ENCODE results near the gene FILIP1L.

Gene FILIP1L

DNA sequence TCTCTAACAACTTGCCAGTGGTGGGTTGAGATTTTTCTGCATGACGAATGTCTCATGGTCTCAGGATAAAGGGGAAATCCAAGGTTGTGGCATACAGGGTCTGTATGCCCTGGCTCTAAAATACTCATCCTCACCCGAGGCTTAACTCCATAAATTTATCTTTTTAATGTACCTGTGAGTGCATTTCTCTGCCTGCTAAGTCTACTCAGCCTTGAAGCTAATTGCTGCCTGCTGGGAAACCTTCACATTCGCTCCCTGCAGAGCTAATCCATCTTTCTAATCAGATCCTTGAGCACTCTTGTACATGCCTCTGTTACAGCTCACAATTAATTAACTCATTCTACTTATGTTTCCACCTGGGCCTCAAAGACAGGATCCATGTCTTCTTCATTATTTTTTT lies 202.9 kb downstream of the FILIP1L start:
- no peak for DNase-seq

DNA sequence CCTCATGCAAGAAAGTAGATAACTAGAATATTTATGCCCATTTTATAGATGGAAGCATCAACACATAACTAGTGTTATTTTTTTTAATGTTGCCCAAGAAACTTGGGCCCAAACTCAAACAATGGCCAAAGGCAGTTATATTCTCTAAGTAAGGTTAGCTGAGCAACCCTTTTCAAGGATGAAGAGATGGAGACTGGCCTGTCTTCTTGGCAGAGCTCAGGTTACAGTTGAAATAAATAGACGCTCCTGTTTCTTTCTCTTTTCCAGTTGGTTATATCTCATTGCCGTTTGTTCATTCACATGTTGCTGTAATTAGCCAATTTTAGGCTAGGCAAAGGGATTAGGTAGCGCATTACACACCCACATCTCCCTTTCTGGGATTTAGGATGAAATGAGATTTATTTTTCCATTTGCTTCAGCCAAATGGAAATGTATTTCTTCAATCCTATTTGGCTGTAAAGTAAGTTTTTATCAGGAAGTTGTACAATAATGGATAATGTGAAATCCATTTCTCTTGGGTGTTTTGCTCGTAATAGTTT lies 203.5 kb downstream of the FILIP1L start:
- no peak for DNase-seq

DNA sequence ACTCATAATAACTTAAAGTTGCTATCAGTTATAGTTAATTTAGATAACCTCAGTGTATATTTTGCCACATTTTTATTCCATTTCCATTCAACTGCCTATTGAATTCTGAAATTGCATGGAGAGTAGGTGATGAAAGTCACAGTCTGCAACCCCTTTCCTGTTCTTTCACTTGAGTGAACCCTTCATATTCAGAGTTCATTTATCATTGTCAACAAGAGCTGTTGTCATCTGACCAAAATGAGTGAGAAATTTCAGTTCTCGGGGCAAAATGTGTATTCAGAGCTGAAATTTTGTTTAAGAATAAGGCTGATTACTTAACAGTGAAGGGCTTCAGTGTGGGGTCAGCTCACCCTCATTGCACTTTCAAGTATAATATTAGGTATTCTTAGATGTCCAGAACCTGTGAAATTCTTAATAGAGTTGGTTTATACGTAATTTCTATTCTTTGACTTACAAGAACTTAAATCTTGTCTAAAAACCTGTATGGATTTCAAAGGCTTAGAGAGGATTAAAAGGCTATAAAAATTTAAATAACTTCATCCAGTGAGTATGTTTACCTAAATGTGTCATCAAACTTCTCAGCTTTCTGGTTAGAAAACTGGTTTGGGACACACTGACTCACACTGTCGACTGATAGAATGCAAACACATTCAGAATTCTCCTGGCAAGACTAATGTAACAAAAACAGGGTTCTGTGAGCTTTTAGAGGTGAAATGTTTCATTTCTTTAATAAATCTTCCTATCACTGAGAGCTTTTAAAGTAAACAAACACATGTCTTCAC lies 204.4 kb downstream of the FILIP1L start:
- no peak for DNase-seq

DNA sequence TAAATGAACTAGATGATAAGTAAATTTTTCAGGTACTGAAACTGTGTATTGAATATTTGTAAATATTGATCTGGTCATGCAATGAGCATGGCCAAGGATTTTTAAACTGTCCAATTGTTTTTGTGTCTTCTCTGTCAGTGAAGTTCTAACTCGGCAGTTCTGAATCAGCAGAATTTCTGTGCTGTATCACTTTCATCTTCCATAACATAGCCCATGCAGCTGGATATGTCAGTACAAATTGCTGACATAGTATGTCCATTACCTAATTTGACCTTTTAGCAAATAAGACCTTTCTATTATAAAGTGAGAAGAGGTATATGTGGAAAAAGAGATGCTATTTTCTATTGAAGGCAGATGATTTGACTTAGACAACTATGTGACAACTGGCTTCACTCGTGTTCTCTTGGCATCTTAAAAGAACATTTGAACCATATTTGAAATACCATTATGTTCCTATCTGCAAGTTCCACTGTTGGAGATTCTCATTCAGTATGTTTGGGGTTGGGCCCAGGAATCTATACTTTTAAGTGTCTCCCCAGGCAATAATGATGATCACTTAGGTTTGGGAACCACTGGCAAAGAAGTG lies 206.2 kb downstream of the FILIP1L start:
- DNase-seq: no peak

DNA sequence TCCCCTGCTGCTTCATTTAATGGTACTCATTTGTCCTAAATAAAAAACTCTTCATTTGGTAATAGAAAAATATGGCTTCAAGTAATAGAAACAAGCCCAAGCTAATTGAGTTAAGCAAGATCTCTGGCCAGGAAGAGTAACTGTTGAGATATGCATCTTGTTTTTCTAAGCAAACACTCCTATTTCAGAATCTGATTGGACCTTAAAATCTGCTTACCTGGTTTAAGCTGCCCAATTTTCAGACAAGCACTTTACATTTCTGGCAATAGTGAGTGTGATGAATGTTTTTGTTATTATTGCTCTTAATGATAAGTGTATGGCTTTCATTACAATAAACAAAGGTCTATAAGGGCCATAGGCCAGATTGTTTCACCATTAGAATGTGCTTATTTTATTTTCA lies 210.4 kb downstream of the FILIP1L start:
- DNase-seq: no peak

DNA sequence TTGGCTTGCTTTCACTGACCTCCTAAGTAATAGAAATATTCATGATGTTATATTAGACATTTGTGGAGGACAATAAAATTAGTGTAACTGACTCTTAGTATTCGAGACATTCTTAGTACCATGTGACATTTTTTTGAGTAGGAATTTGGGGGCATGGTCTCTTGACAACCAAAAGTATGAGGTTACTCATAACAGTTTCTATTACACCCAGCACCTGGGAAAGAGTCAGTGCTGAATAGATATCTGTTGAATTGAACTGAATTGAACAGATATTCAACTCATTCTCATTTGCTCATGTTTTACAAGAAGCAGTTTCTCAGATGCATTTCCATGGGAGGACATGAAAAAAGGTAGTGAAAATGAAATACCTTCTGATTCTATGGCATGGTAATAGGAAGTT lies 212.2 kb downstream of the FILIP1L start:
- no peak for DNase-seq

DNA sequence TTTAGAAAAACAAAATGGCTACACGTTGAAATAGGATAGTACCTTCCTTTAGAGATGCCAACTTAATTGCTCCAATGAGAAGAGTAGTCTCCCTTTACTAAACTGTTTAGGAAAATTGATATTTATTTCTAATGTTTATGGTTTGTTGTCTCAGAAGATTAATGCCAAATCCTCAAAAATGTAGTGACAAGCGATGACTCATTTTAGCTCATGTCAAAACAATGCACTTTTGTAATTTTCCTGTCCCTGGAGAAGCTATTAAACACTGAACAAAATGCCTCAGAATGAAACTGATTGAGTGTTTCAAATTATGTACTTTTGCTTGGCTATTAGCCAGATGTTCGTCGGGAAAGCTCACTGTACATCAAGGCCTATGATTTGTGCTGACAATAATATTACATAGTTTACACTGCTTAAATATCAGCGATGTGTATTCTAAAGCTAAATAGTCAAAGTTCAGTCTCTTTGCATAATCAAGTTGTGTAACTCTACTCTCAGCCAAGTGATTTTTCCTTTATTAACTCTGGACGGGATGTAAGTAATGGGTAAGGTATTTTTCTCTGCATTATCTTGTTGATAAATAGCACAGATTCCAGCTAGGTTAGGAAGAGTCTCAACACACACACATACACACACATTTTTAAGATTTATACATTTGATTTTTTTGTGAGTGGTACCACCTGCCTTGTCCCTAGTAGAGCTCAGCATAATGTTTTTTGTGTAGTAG lies 212.9 kb downstream of the FILIP1L start:
- DNase-seq: no peak

DNA sequence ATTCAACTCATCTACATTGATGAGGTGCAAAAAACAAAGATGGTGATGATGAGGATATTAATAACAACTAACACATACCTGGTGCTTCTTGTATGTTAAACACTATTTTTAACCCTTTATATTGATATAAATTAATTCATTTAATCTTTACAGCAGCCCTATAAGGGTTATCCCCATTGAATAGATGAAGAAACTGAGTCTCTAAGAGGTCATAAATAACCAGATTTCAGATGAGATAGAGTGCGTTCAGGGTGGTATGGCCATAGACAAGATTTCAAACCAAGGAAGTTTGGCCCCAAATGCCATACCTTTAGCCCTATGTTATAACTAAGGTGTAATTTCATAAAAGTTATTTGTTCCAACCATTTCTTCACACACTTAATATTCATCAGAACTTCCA lies 214.1 kb downstream of the FILIP1L start:
- DNase-seq: no peak

DNA sequence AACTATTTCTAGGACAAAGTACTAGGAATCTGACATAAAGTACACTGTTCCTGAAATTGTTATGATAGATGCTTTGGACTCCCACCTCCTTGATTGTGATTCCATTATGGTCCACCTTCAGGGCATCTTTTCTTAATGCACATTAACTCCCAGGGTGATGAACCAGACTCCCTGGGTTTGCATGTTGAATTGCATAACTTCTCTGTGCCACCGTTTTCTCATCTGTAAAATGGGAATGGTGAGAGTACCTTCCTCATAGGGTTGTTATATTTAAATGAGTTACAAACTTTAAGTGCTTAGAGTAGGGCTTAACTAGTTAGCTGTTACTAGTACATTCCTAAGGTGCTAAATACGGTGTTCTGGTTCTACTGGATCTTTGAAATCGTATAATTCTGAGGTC lies 214.7 kb downstream of the FILIP1L start:
- no peak for DNase-seq

DNA sequence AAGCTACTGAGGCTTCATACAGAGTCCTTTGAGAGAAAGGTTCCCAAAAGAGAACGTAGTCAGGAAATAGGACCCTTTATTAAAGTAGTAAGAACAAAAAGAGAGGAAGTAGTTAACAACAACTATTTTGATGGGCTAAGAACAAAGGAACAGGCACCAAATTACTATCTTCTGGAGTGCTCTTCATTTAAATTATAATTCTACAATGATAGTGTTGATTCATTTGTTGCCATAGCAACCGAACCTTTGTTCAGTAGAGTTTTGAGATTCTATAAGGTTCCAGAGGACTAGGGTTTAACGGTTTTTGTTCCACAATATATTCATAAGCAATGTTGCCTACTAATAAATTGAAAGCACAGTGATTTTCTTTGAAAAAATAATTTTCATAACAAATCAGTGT lies 217.8 kb downstream of the FILIP1L start:
- DNase-seq: no peak

DNA sequence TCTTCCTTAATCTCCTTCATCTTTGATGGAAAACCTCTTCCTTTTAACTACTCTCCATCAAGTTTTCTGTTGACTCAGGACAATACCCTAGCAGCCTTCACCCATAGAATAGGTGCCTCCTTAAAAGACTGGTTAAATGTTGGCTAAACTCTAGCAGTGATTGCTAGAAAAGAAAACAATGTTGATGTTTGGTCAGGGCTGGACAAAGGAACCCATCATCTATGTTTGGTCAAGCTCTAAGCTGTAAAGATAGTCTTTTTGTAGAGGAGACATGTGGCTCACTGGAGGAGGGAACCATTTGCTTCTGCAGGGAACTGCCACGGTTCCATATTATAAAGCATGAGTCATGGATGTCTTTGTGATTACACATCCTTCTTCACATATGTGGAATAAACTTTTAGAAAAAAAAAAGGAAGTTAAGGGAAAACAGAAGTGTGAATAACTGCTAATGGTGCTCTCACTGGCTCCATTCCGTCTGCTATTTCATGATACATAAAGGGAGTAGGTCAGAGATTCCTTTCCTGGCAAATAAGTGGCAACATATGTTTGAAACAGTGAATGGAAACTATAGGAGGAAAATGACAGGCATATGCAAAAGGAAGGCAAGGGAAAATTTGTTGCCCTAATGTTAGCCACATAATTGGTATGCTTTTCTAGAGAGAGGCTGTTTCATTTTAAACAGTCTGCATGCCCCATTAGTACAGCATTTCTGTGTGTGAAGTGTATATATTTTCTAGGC lies 218.4 kb downstream of the FILIP1L start:
- DNase-seq: no peak

DNA sequence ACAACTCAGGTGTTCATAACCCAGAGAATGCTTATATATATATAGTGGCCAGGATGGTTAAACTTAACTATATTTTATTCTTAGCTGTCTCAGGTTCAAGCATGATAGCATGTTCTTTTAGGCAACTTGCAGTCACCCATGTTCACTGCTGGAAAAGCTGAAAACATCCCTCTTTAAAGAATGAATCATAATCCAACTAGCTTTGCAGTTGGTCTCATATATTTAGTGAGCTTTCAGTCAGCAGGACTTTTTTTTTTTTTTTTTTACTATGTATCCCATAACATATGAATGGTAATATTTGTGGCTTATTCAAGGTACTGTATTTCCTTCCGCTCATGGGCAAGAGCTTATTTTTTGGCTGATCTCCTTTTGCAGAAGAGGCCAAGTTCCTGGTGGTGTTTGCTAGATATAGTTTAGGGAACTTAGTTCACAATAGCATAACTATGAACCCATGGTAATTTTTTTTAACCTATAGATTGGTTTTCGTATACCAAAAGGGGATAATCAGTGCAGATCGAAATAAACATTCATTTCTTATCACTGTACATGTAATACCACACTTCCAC lies 219.1 kb downstream of the FILIP1L start:
- DNase-seq: no peak

DNA sequence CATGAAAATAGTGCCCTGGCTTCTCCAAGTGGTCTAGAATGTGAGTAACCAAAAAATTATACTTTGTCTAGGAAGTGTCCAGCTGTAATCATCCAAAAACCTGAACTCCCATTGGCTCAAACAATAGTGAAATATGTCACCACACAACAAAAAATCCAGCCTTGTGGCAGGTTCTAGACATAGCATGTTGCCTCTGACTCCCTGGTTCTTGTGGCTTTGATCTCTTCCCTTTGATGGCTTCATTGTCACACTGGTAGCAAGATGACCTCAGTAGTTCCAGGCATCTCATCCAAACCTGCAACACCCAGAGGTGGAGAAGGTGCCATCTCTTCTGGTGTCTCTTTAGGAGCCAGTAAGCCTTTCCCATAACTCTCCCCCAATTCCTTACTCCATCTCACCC lies 222.0 kb downstream of the FILIP1L start:
- DNase-seq: no peak

DNA sequence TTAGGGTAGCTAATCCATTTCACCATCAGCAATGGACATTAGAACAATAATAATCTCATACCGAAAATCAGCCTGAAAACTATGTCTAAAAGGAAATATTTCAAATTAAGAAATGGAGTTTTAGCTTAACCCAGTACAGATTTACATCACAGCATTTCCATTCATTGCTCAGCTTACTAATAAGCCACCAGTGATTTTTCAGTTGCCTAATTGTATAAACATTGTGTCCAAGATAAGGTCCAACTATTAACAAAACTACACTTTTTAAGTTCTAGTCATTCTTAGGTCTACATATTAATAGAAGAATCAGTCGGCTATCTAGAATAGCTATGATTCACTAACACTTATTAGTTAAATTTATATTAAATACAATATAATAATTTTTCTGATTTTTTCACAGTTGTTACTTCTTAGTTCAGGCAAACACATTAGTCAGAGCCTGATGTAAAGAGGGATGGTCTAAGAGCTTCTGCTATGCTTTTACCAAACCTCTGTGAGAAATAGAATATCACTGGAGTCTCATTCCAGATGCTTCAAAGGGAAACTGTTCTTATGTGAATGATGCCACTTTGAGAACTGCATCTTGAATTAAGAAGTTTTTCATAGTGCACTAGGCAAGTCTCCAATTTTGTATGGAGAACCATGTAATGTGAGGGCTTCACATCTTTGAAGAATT lies 222.6 kb downstream of the FILIP1L start:
- no peak for DNase-seq

DNA sequence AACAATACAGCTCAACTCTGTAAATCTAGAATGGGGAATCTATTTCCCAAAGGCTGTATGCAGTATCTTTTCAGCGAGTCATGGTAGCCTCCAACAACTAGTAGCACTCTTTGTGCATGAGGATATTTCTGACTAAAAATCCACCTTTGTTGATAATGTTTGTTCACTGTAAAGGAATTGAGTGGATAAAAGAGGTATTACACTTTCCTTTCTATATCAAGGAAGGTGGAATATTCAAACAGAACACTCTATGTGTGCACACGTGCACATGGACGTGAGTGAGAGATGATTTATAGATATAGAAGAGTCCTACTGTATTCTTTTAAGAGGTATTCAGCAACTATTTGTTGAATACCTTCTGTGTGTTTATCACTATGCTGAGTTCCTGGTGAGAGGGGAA lies 228.4 kb downstream of the FILIP1L start:
- no peak for DNase-seq

DNA sequence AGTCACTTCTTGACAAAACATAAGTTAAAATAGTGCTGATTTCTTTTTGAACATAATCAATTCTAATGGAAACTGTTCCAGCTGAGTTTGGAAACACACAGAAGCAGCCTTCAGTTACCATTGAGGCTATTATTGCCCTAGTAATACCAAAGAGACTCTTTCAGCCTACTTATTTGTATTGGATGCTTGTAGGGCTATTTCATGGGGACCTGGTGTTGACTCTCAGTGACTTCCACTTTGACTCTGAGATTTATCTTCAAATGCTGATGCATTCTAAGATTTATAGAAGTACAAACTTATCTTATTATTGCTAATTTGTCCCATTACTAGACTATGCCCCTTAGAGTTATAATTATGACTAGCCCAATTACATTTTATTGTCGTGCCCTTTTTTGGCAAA lies 229.2 kb downstream of the FILIP1L start:
- DNase-seq: no peak

DNA sequence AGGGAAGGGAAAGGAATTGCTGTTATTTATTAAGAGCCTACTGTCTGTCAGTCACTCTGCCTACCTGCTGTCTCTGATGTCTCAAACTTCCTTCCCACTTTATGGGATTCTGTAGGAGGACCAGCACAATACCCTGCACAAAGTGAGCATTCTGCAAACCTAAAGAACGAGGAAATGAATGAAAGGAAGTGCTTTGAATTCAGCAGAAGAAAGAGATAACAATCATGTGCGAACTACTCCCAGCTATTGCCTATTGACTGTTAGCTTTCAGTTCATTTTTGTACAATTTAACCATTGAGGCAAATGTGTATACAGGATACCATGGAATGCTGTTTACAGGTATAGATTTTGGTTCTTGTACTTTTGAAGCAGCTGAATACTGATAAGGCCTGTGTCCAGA lies 229.8 kb downstream of the FILIP1L start:
- no peak for DNase-seq

DNA sequence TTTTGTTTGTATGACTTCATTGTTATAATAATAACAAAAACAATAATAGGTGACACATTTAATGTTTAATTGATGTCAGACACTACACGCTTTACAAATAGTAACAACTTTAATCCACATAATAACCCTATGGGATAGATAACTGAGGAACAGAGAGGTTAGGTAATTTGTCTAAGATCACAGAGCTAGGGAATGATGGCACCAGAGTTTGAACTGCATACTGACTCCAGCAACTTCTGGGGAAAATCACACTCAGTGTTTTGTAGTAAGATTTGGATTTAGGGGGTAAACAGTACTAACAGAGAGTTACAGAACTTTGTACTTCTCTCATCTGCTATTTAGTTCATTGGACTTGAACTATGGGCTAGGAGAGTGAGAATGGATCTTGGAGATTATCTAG lies 230.6 kb downstream of the FILIP1L start:
- no peak for DNase-seq

DNA sequence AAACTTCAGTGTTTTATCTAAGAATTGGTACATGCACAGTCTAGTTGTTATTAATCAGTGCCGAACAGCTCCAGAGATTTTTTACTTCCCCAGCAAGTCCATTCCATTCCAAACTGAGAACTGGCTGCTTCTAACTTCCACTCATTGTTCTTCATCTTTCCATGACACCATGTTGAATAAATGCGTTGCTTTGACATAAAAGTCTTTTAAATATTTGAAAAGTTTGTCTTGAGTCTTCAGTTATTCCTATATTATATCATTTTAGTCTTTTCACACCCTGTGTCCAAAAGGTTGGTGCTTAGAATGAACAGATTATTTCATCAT lies 231.2 kb downstream of the FILIP1L start:
- no peak for DNase-seq

DNA sequence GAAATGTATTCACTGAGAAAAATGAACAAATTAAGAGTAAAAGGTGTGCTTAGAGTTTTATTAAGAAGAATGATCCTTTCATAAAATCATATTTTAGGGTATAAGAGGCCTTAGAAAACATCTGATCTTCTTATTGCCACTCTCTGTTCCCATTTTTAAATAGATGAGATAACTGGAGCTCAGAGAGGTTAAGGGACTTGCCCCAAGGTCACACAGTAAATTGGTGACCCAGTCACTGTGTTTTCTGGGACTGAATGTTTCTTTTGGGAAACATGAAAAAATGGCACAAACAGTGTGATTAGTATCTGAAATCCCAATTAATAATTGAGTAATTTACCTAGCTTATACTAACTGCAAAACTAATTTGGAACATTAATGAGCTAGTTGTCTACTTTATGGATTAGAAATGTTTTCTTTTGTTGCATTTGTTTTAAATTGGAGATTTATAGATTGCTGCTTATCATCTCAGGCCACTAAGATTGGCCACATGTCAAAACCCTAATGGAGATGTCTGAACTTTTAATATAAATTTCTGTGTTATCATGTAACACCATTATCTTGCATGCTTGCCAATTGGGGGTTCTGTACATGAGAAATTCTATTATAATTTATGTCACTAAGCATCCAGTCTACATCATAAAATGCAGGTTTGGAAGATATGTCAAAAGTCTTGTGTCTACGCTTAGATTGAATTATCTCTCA lies 231.7 kb downstream of the FILIP1L start:
- no peak for DNase-seq

DNA sequence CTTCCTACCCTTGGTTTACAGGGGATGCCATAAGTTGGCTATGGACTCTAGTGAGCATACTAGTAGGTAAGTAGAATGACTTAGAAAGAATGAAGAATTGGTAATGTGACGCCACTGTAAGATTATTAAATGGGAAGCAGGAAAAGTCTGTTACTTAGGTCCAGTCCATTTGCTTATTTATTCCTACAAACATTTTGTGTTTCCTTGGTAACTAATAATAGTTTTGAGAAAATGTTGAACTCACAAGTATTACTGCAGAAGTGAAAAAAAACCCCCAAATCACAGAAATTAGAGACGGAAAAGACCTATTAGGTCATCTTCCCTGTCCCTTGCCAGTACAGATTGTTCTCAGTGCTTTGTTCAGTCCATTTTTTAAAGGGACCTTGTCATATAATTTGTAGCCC lies 233.2 kb downstream of the FILIP1L start:
- DNase-seq: no peak

DNA sequence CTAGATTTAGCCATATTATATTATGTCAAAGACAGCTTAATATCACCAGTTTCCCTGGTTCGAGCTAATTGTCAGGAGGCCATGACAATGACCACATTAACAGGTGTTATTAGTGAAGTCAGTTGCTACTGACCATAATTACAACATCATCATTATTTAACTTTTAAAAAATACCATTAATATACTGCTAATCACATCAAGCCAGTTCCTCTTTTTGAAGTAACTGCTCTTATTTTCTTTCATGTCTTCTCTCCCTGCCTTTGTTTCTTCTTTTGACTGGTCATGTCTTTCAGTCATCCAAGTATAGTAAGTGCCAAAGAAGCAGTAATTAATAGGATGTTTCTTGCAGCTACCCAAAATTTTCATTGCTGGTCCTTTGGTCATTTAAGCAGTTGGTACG lies 235.0 kb downstream of the FILIP1L start:
- no peak for DNase-seq

Measured in stimulated activated naive CD4-positive, alpha-beta T cell treated with Interleukin-2 at 50 U/mL for 16 hours (primary cell).